B cell (primary cell): Measurements from ENCODE around the gene HDAC1. TPM values are rescaled to one million over a fixed set of nuclear protein-coding genes. Genes with fewer than 3 reads are reported as not detected.

Source experiments
- ATAC-seq: fragments of 200-7000 bp; cut with Tn5 transposase; one replicate; pipeline ENCODE4 v1.10.0; 2021; ENCODE audit warnings: low read depth, mild to moderate bottlenecking, moderate number of reproducible peaks, moderate library complexity
- CTCF ChIA-PET: fragments of 350-600 bp; sonication (Branson Sonifier 250); formaldehyde crosslinking; loops from one replicate; lab custom pipeline; 2021; ENCODE audit warnings: antibody characterized with exemption, inconsistent platforms; lab: Charles Lee
- POLR2A ChIA-PET: fragments of 350-600 bp; sonication (Branson Sonifier 250); formaldehyde crosslinking; loops from one replicate; lab custom pipeline; 2021; ENCODE audit warnings: antibody characterized with exemption; lab: Charles Lee
- DNase-seq: peaks from one replicate; pipeline ENCODE4 v3.0.0; 2013
- H2AFZ ChIP-seq: 2 replicates; pipeline ENCODE4 v1.6.1; 2012; ENCODE audit warnings: mild to moderate bottlenecking, low read depth, low read length; ENCODE audit not compliant: insufficient read depth, poor library complexity, severe bottlenecking
- H3K27ac ChIP-seq, 2 donors: 1 replicate in 1 of 2; 2 replicates in 1 of 2; pipeline ENCODE4 v1.5.1; 2012 to 2013; ENCODE audit warnings: low read length in 2 of 2, mild to moderate bottlenecking in 2 of 2, moderate library complexity in 1 of 2
- H3K27me3 ChIP-seq, 4 experiments: fragments of 200-600 bp in 1 of 4; sonication (generic) in 1 of 4; replicated peaks in 1 of 4; 1 replicate in 2 of 4; 2 replicates in 2 of 4; pipeline versions ENCODE4 v1.6.1 to v1.7.0; 2013 to 2016; ENCODE audit warnings: low read length in 3 of 4, mild to moderate bottlenecking in 2 of 4, mixed read lengths in 1 of 4, moderate library complexity in 1 of 4; ENCODE audit not compliant: insufficient read depth in 4 of 4, control insufficient read depth in 3 of 4; ENCODE audit errors: control extremely low read depth in 1 of 4
- H3K36me3 ChIP-seq, 2 experiments: replicated peaks in 1 of 2; 1 replicate in 1 of 2; 2 replicates in 1 of 2; pipeline versions ENCODE4 v1.6.1 to v1.7.1; 2013; ENCODE audit warnings: low read length in 1 of 2; ENCODE audit not compliant: insufficient read depth in 2 of 2, control insufficient read depth in 1 of 2; ENCODE audit errors: control extremely low read depth in 1 of 2, extremely low read depth in 1 of 2
- H3K4me1 ChIP-seq, 2 donors: fragments of 200-600 bp in 1 of 2; sonication (generic) in 1 of 2; 1 replicate in 1 of 2; 2 replicates in 1 of 2; pipeline versions ENCODE4 v1.5.1 to v1.6.1; 2013 to 2017; ENCODE audit warnings: low read length in 2 of 2; ENCODE audit not compliant: control insufficient read depth in 2 of 2, insufficient read depth in 2 of 2
- H3K4me2 ChIP-seq: replicated peaks from 2 replicates; pipeline ENCODE3; 2012; ENCODE audit warnings: mild to moderate bottlenecking, low read depth, low read length; ENCODE audit not compliant: poor library complexity, severe bottlenecking
- H3K4me3 ChIP-seq, 5 experiments: fragments of 200-600 bp in 1 of 5; sonication (generic) in 1 of 5; 1 replicate in 3 of 5; 2 replicates in 2 of 5; pipeline versions ENCODE4 v1.5.1 to v1.7.0; 2011 to 2016; ENCODE audit warnings: low read length in 4 of 5, mild to moderate bottlenecking in 4 of 5, low read depth in 2 of 5, control low read depth in 1 of 5, moderate library complexity in 1 of 5; ENCODE audit not compliant: insufficient read depth in 1 of 5; ENCODE audit errors: control extremely low read depth in 1 of 5, extremely low read depth in 1 of 5
- H3K79me2 ChIP-seq: fragments of 200-600 bp; sonication (generic); one replicate; pipeline ENCODE4 v1.6.0; 2016; ENCODE audit warnings: low read length; ENCODE audit not compliant: control insufficient read depth, insufficient read depth
- H3K9ac ChIP-seq: fragments of 200-600 bp; sonication (generic); 2 replicates; pipeline ENCODE4 v1.6.1; 2017; ENCODE audit warnings: mild to moderate bottlenecking, low read length, moderate library complexity
- H3K9me3 ChIP-seq, 3 donors: one replicate each; pipeline versions ENCODE4 v1.6.1 to v1.7.1; 2013; ENCODE audit warnings: low read length in 2 of 3; ENCODE audit not compliant: control insufficient read depth in 2 of 3, insufficient read depth in 1 of 3; ENCODE audit errors: control extremely low read depth in 1 of 3
- H4K20me1 ChIP-seq: 2 replicates; pipeline ENCODE4 v1.6.0; 2012; ENCODE audit warnings: mild to moderate bottlenecking, low read length; ENCODE audit not compliant: insufficient read depth, control insufficient read depth, poor library complexity, severe bottlenecking
- H3K27ac Mint-ChIP-seq: one replicate; pipeline ENCODE4 v1.8.0; 2021; ENCODE audit warnings: mixed read lengths
- H3K27me3 Mint-ChIP-seq: one replicate; pipeline ENCODE4 v1.8.0; 2021; ENCODE audit warnings: mixed read lengths
- H3K4me1 Mint-ChIP-seq: one replicate; pipeline ENCODE4 v1.8.0; 2021; ENCODE audit warnings: mixed read lengths
- H3K4me3 Mint-ChIP-seq: one replicate; pipeline ENCODE4 v1.8.0; 2021; ENCODE audit warnings: mixed read lengths
- H3K9me3 Mint-ChIP-seq: one replicate; pipeline ENCODE4 v1.8.0; 2022; ENCODE audit warnings: mixed read lengths; ENCODE audit not compliant: insufficient read depth
- CTCF ChIP-seq: fragments of 200-600 bp; IDR thresholded peaks from one replicate; pipeline ENCODE4 v1.8.0; 2022; ENCODE audit warnings: antibody characterized with exemption, mild to moderate bottlenecking
- EZH2 ChIP-seq: IDR thresholded peaks from 2 replicates; pipeline ENCODE4 v1.6.1; 2012; ENCODE audit warnings: borderline replicate concordance, low read depth, mild to moderate bottlenecking, moderate library complexity, low read length; ENCODE audit not compliant: insufficient read depth, poor library complexity, severe bottlenecking
- WGBS: methylation state at CpG from one replicate; pipeline ENCODE4 v1.1.5; 2013; ENCODE audit warnings: missing lambda C conversion rate; ENCODE audit not compliant: insufficient coverage; 5-methylcytosine and 5-hydroxymethylcytosine counted together
- intact Hi-C: fragments of 100-400 bp; cut with micrococcal nuclease; formaldehyde crosslinking; loops from one replicate; pipeline ENCODE4 v1.10.0; 2022
- polyA plus RNA-seq: library from polyadenylated mRNA; depleted of rRNA; stranded (reverse); fragments of >200 nt; gene quantifications from 2 replicates; pipeline ENCODE4 v1.2.3, GENCODE V29; 2012
- total RNA-seq, 2 donors: library from RNA; stranded (reverse); fragments of 120-200 nt in 1 of 2; gene quantifications; 1 replicate in 1 of 2; 2 replicates in 1 of 2; pipeline versions ENCODE4 v1.2.3 to v1.2.4, GENCODE V29; 2013 to 2022

HDAC1 gene
- total and polyA plus RNA-seq, 2 donors (not counting 1 experiment from before 2014, with no cell fraction given), result 184 to 205 TPM

GRCh38 chr1:32361308-32361673 is 69.4 kb downstream of the HDAC1 start:
- no peak overlapping the region for H3K4me3 Mint-ChIP-seq
- H3K79me2 ChIP-seq, result no peaks in the 10 kb centered on the region
- no peaks in the 10 kb centered on the region for H3K27me3 ChIP-seq
- peaks cover 0 to 13% of the 10 kb centered on the region in 2 experiments for H3K36me3 ChIP-seq
- TF ChIP-seq EZH2 (no peak), CTCF (no peak)
- H3K4me1 ChIP-seq, result peaks cover 22 to 35% of the 10 kb centered on the region in 2 donors
- ATAC-seq, result no peak
- peak overlapping the region; percentile 57 for H3K9ac ChIP-seq
- 71% methylated on average over 35 of the region's 35 CpGs for WGBS
- no peaks in the 10 kb centered on the region for H3K9me3 ChIP-seq
- POLR2A ChIA-PET, result interaction anchor here (0.6 kb wide), 1 partner anchor 119 kb away, joined by 3 read pairs; no protein-coding TSS in a partner anchor
- H3K4me1 Mint-ChIP-seq, result peaks cover 29% of the 10 kb centered on the region
- H3K4me2 ChIP-seq, result peak overlapping the region; percentile 94
- no peak overlapping the region for H3K27ac ChIP-seq
- H4K20me1 ChIP-seq, result no peaks in the 10 kb centered on the region
- CTCF ChIA-PET, result no interaction called here
- H2AFZ ChIP-seq, result no peak overlapping the region
- H3K9me3 Mint-ChIP-seq, result no peaks in the 10 kb centered on the region
- H3K27ac Mint-ChIP-seq, result no peak overlapping the region
- intact Hi-C loops, result no loop called here
- H3K27me3 Mint-ChIP-seq, result no peaks in the 10 kb centered on the region
- peak overlapping the region in 1 of 5 experiments; percentile 54 for H3K4me3 ChIP-seq
- DNase-seq, result no peak

GRCh38 chr1:32361674-32362473 is 70.0 kb downstream of the HDAC1 start:
- H3K4me3 Mint-ChIP-seq, result peak overlapping the region; percentile 78
- Histone ChIP-seq H3K4me1 (peaks cover 22 to 35% of the 10 kb centered on the region in 2 donors), H3K27me3 (no peaks in the 10 kb centered on the region), H3K9me3 (no peaks in the 10 kb centered on the region), H3K79me2 (no peaks in the 10 kb centered on the region), H3K4me2 (peak overlapping the region; percentile 94), H3K27ac (no peak overlapping the region), H3K4me3 (peak overlapping the region in 3 of 5 experiments; percentile 51 to 54 (median 54)), H4K20me1 (no peaks in the 10 kb centered on the region), H3K36me3 (peaks cover 0 to 16% of the 10 kb centered on the region in 2 experiments), H3K9ac (peak overlapping the region; percentile 57), H2AFZ (peak overlapping the region; percentile 53)
- no peak overlapping the region for H3K27ac Mint-ChIP-seq
- TF ChIP-seq CTCF (no peak), EZH2 (no peak)
- peaks cover 29% of the 10 kb centered on the region for H3K4me1 Mint-ChIP-seq
- ChIA-PET POLR2A (interaction anchor here (0.6 kb wide), 1 partner anchor 120 kb away, joined by 3 read pairs; no protein-coding TSS in a partner anchor), CTCF (interaction anchor here (1.5 kb wide), 1 partner anchor 121 kb away, joined by 4 read pairs; no protein-coding TSS in a partner anchor)
- H3K9me3 Mint-ChIP-seq, result no peaks in the 10 kb centered on the region
- H3K27me3 Mint-ChIP-seq, result no peaks in the 10 kb centered on the region
- peak; percentile 46 for ATAC-seq
- DNase-seq, result peak; percentile 65
- intact Hi-C loops, result no loop called here
- 6% methylated on average over 84 of the region's 91 CpGs for WGBS
